HCT116 (cell line): ENCODE results near the gene ITPR1. TPM values are rescaled to one million over a fixed set of nuclear protein-coding genes. Genes with fewer than 3 reads are reported as not detected.

ENCODE experiments used
- ATAC-seq: fragments of 200-7000 bp; cut with Tn5 transposase; 2 replicates; pipeline ENCODE4 v1.9.1; 2020; ENCODE audit warnings: mild to moderate bottlenecking, moderate library complexity
- BruUV-seq: library from RNA; stranded (reverse); fragments of 400-500 nt; replicated peaks from 2 replicates; lab custom pipeline; 2021; lab: Mats Ljungman, UMichigan
- CTCF ChIA-PET: fragments of 300-600 bp; sonication (Branson Sonifier 250); formaldehyde crosslinking; loops from one replicate; lab custom pipeline; 2021; ENCODE audit warnings: antibody characterized with exemption; lab: Charles Lee
- POLR2A ChIA-PET: fragments of 300-600, 350-600 bp; sonication (Branson Sonifier 250); formaldehyde crosslinking; loops from one replicate; lab custom pipeline; 2021; ENCODE audit warnings: antibody characterized with exemption; lab: Charles Lee
- RAD21 ChIA-PET, 2 experiments: fragments of 300-600 bp; sonication (Branson Sonifier 250); formaldehyde crosslinking; loops; one replicate each; lab custom pipeline; 2023; ENCODE audit warnings: low total read pairs in 2 of 2; ENCODE audit not compliant: uncharacterized antibody in 2 of 2, unreplicated experiment in 2 of 2, low non-redundant PET in 1 of 2; lab: Charles Lee
- DNase-seq: peaks from one replicate; pipeline ENCODE4 v3.0.0-alpha.2; 2010; ENCODE audit warnings: low read depth, low spot score
- H2AFZ ChIP-seq: fragments of 200-600 bp; shearing (Covaris generic), sonication (generic); 2 replicates; pipeline ENCODE4 v1.6.1; 2017; ENCODE audit warnings: low read depth, mixed run types, mixed read lengths, antibody characterized with exemption, low read length; ENCODE audit not compliant: poor library complexity, severe bottlenecking
- H3K27ac ChIP-seq: 2 replicates; pipeline ENCODE4 v1.5.1; 2012; ENCODE audit warnings: low read depth, low read length
- H3K27me3 ChIP-seq: fragments of 200-600 bp; sonication (generic); 2 replicates; pipeline ENCODE4 v1.6.1; 2016; ENCODE audit warnings: mixed run types, low read length, mixed read lengths; ENCODE audit not compliant: insufficient read depth
- H3K36me3 ChIP-seq, 2 experiments: fragments of 200-500 bp in 1 of 2; fragments of 200-600 bp in 1 of 2; sonication (Bioruptor generic) in 1 of 2; sonication (generic) in 1 of 2; 2 replicates each; pipeline versions ENCODE4 v1.5.1 to v1.6.1; 2014 to 2016; ENCODE audit warnings: low read length in 2 of 2, inconsistent platforms in 1 of 2, mixed read lengths in 1 of 2, mixed run types in 1 of 2; ENCODE audit not compliant: insufficient read depth in 2 of 2, control insufficient read depth in 1 of 2
- H3K4me1 ChIP-seq, 2 experiments: fragments of 200-600 bp in 1 of 2; sonication (generic) in 1 of 2; 2 replicates each; pipeline versions ENCODE4 v1.5.1 to v1.6.1; 2012 to 2017; ENCODE audit warnings: low read length in 2 of 2, inconsistent platforms in 1 of 2, mild to moderate bottlenecking in 1 of 2, mixed read lengths in 1 of 2, mixed run types in 1 of 2, moderate library complexity in 1 of 2; ENCODE audit not compliant: insufficient read depth in 2 of 2, control insufficient read depth in 1 of 2
- H3K4me2 ChIP-seq: fragments of 200-600 bp; sonication (generic); 2 replicates; pipeline ENCODE4 v1.6.1; 2017; ENCODE audit warnings: mixed run types, low read length, mixed read lengths
- H3K4me3 ChIP-seq, 2 experiments: fragments of 200-600 bp in 1 of 2; sonication (generic) in 1 of 2; replicated peaks in 1 of 2; 2 replicates each; pipeline ENCODE4 v1.5.1; 2011 to 2016; ENCODE audit warnings: low read length in 2 of 2, control low read depth in 1 of 2, low read depth in 1 of 2, mild to moderate bottlenecking in 1 of 2, mixed read lengths in 1 of 2, mixed run types in 1 of 2
- H3K79me2 ChIP-seq: fragments of 200-600 bp; sonication (generic); 2 replicates; pipeline ENCODE4 v1.6.1; 2017; ENCODE audit warnings: mild to moderate bottlenecking, mixed run types, low read length, moderate library complexity, mixed read lengths; ENCODE audit not compliant: insufficient read depth
- H3K9ac ChIP-seq: fragments of 200-600 bp; sonication (generic); 2 replicates; pipeline ENCODE4 v1.6.1; 2016; ENCODE audit warnings: low read length, mixed read lengths
- H3K9me2 ChIP-seq: fragments of 200-600 bp; sonication (generic), shearing (Covaris generic); 2 replicates; pipeline ENCODE4 v1.6.1; 2017; ENCODE audit warnings: mixed run types, mild to moderate bottlenecking, moderate library complexity; ENCODE audit not compliant: insufficient read depth
- H3K9me3 ChIP-seq, 2 experiments: fragments of 200-500 bp in 1 of 2; fragments of 200-600 bp in 1 of 2; sonication (Bioruptor generic) in 1 of 2; sonication (generic) in 1 of 2; 2 replicates each; pipeline ENCODE4 v1.6.1; 2014 to 2017; ENCODE audit warnings: low read length in 2 of 2, mixed read lengths in 2 of 2, inconsistent platforms in 1 of 2, low read depth in 1 of 2, mild to moderate bottlenecking in 1 of 2, mixed run types in 1 of 2, moderate library complexity in 1 of 2; ENCODE audit not compliant: control insufficient read depth in 1 of 2, insufficient read depth in 1 of 2
- H4K20me1 ChIP-seq: fragments of 200-600 bp; sonication (generic), shearing (Covaris generic); 2 replicates; pipeline ENCODE4 v1.6.1; 2017; ENCODE audit warnings: mixed run types, mild to moderate bottlenecking, moderate library complexity; ENCODE audit not compliant: insufficient read depth
- CBX3 ChIP-seq: IDR thresholded peaks from 2 replicates; pipeline ENCODE4 v1.6.1; 2012; ENCODE audit warnings: low read depth
- CEBPB ChIP-seq: IDR thresholded peaks from 2 replicates; pipeline ENCODE4 v1.6.1; 2012; ENCODE audit warnings: low read depth
- EGR1 ChIP-seq: IDR thresholded peaks from 2 replicates; pipeline ENCODE4 v1.6.1; 2012; ENCODE audit warnings: low read depth
- EZH2 ChIP-seq: fragments of 200-600 bp; sonication (generic); IDR thresholded peaks from 2 replicates; pipeline ENCODE4 v1.6.1; 2017; ENCODE audit warnings: antibody characterized with exemption, mixed run types
- POLR2AphosphoS5 ChIP-seq: IDR thresholded peaks from 2 replicates; pipeline ENCODE4 v1.6.1; 2011; ENCODE audit warnings: mild to moderate bottlenecking, low read depth, low read length, moderate library complexity
- SIN3A ChIP-seq: IDR thresholded peaks from 2 replicates; pipeline ENCODE4 v1.6.1; 2012; ENCODE audit warnings: low read depth
- SP1 ChIP-seq: IDR thresholded peaks from 2 replicates; pipeline ENCODE4 v1.6.1; 2012; ENCODE audit warnings: low read depth
- TCF7L2 ChIP-seq: IDR thresholded peaks from 2 replicates; pipeline ENCODE4 v1.7.0; 2011; ENCODE audit warnings: borderline replicate concordance, inconsistent platforms; ENCODE audit not compliant: insufficient read depth, insufficient read length; ENCODE audit errors: extremely low read depth
- YY1 ChIP-seq: IDR thresholded peaks from 2 replicates; pipeline ENCODE4 v1.6.1; 2011; ENCODE audit warnings: low read length, low read depth, moderate library complexity, mild to moderate bottlenecking; ENCODE audit not compliant: insufficient replicate concordance; ENCODE audit errors: extremely low read depth
- ZFX ChIP-seq: fragments of 450-650 bp; IDR thresholded peaks from 2 replicates; pipeline ENCODE4 v1.6.1; 2017
- intact Hi-C: fragments of 100-400 bp; cut with micrococcal nuclease; formaldehyde crosslinking; loops from 2 replicates; pipeline ENCODE4 v1.10.0; 2022
- total RNA-seq: library from RNA; stranded (reverse); gene quantifications from one replicate; pipeline ENCODE4 v1.2.1, GENCODE V29; 2021; ENCODE audit not compliant: unreplicated experiment
- TF ChIP-seq, protein P1 (sequence below): IDR thresholded peaks from 2 replicates; pipeline ENCODE4 v1.6.1; 2011; ENCODE audit warnings: mild to moderate bottlenecking, low read length, moderate library complexity; ENCODE audit not compliant: insufficient replicate concordance; ENCODE audit errors: extremely low read depth
- TF ChIP-seq, protein P2 (sequence below): IDR thresholded peaks from 2 replicates; pipeline ENCODE4 v1.6.1; 2012; ENCODE audit warnings: low read depth
- TF ChIP-seq, protein P3 (sequence below): IDR thresholded peaks from 2 replicates; pipeline ENCODE4 v1.6.1; 2012

The ITPR1 gene
- total RNA-seq, 1 experiment from 2014 or later: 9.2 TPM

DNA sequence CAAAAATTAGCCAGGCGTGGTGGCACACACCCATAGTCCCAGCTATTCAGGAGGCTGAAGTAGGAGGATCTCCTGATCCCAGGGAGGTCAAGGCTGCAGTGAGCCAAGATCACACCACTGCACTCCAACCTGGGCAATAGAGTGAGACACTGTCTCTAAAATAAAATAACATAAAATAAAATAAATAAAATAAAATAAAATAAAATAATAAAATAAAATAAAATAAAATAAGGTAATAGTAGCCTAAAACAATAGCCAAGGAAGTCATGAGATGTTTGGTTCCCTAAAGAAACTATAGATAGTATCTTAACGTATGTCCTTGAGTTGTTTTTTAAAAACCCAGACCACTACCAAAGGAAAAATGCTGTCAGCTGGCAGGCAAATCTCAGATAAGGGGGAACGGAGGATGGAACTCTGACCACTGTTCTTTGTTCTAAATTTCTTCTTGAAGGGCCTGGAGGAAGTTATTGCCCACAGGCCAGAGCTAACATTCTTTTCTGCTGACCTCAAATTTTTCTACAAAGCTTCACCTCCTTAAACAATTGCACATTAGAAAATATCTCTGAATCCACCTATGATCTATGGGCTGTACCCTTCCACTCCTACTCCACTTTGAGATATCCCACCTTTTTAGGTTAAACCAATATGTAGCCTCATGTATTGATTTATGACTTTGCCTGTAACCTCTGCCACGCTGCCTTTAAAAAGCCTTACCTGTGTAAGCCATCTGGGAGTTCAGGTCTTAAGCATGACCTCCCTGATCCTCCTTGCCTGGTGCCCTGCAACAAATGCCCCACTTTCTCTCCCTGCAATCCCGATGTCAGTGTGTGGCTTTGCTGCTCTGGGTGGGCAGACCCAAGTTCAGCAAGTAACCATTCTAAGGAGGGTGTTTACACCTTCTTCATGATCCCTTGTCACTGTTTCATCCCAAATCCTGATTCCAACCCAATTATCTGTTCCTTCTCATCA lies 359.9 kb downstream of the ITPR1 start:
- POLR2A ChIA-PET: no interaction called here
- Histone ChIP-seq H3K36me3 (no peaks in the 10 kb centered on the region), H3K4me3 (no peak overlapping the region), H3K9me2 (no peaks in the 10 kb centered on the region), H3K9ac (no peak overlapping the region), H3K4me1 (no peaks in the 10 kb centered on the region), H2AFZ (no peak overlapping the region), H3K4me2 (no peak overlapping the region), H3K9me3 (no peaks in the 10 kb centered on the region), H3K79me2 (no peaks in the 10 kb centered on the region), H4K20me1 (no peaks in the 10 kb centered on the region), H3K27me3 (no peaks in the 10 kb centered on the region), H3K27ac (no peak overlapping the region)
- TF ChIP-seq CBX3 (no peak), EZH2 (no peak), CEBPB (no peak), POLR2AphosphoS5 (no peak), ZFX (no peak), TCF7L2 (no peak)
- DNase-seq (no peak), ATAC-seq (no peak)
- CTCF ChIA-PET: no interaction called here
- RAD21 ChIA-PET: no interaction called here
- BruUV-seq: no TSS peak
- intact Hi-C loops: no loop called here

DNA sequence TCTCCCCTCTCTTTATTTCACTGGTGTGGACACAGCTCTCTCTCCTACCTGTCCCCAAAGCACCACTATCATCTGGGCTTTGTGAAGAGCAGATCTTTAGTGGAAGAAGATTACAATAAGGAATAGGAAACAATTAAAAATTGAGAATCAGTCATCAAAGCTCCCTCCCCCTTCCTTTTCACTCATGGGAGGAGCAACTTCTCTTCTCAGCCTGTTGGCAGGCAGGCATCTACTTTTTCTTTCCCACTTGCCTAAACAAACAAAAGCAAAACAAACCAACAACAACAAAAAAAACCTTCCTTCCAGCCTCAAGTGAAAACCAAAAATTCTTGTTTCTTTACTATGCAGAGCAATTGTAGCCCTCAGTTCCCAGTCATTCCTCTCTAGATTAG lies 360.6 kb downstream of the ITPR1 start:
- Histone ChIP-seq H3K27ac (no peak overlapping the region), H3K79me2 (no peaks in the 10 kb centered on the region), H3K9me2 (no peaks in the 10 kb centered on the region), H3K4me3 (no peak overlapping the region), H4K20me1 (no peaks in the 10 kb centered on the region), H3K4me2 (no peak overlapping the region), H3K9ac (no peak overlapping the region), H3K4me1 (no peaks in the 10 kb centered on the region), H3K36me3 (no peaks in the 10 kb centered on the region), H3K9me3 (no peaks in the 10 kb centered on the region), H2AFZ (no peak overlapping the region), H3K27me3 (no peaks in the 10 kb centered on the region)
- ATAC-seq (no peak), DNase-seq (no peak)
- RAD21 ChIA-PET: no interaction called here
- CTCF ChIA-PET: no interaction called here
- intact Hi-C loops: no loop called here
- no TSS peak for BruUV-seq
- POLR2A ChIA-PET: no interaction called here
- TF ChIP-seq POLR2AphosphoS5: no peak
- TF ChIP-seq SIN3A: no peak
- TF ChIP-seq EGR1: no peak
- TF ChIP-seq, protein P1, sequence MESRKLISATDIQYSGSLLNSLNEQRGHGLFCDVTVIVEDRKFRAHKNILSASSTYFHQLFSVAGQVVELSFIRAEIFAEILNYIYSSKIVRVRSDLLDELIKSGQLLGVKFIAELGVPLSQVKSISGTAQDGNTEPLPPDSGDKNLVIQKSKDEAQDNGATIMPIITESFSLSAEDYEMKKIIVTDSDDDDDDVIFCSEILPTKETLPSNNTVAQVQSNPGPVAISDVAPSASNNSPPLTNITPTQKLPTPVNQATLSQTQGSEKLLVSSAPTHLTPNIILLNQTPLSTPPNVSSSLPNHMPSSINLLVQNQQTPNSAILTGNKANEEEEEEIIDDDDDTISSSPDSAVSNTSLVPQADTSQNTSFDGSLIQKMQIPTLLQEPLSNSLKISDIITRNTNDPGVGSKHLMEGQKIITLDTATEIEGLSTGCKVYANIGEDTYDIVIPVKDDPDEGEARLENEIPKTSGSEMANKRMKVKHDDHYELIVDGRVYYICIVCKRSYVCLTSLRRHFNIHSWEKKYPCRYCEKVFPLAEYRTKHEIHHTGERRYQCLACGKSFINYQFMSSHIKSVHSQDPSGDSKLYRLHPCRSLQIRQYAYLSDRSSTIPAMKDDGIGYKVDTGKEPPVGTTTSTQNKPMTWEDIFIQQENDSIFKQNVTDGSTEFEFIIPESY: no peak
- TF ChIP-seq SP1: no peak
- TF ChIP-seq, protein P2, sequence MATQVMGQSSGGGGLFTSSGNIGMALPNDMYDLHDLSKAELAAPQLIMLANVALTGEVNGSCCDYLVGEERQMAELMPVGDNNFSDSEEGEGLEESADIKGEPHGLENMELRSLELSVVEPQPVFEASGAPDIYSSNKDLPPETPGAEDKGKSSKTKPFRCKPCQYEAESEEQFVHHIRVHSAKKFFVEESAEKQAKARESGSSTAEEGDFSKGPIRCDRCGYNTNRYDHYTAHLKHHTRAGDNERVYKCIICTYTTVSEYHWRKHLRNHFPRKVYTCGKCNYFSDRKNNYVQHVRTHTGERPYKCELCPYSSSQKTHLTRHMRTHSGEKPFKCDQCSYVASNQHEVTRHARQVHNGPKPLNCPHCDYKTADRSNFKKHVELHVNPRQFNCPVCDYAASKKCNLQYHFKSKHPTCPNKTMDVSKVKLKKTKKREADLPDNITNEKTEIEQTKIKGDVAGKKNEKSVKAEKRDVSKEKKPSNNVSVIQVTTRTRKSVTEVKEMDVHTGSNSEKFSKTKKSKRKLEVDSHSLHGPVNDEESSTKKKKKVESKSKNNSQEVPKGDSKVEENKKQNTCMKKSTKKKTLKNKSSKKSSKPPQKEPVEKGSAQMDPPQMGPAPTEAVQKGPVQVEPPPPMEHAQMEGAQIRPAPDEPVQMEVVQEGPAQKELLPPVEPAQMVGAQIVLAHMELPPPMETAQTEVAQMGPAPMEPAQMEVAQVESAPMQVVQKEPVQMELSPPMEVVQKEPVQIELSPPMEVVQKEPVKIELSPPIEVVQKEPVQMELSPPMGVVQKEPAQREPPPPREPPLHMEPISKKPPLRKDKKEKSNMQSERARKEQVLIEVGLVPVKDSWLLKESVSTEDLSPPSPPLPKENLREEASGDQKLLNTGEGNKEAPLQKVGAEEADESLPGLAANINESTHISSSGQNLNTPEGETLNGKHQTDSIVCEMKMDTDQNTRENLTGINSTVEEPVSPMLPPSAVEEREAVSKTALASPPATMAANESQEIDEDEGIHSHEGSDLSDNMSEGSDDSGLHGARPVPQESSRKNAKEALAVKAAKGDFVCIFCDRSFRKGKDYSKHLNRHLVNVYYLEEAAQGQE: no peak
- no peak for TF ChIP-seq YY1
- TF ChIP-seq EZH2: no peak
- TF ChIP-seq, protein P3, sequence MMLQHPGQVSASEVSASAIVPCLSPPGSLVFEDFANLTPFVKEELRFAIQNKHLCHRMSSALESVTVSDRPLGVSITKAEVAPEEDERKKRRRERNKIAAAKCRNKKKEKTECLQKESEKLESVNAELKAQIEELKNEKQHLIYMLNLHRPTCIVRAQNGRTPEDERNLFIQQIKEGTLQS: no peak
- TF ChIP-seq TCF7L2: no peak
